Naive B cell (primary cell): Measurements from ENCODE around the gene TBKBP1. TPM values are rescaled to one million over a fixed set of nuclear protein-coding genes. Genes with fewer than 3 reads are reported as not detected.

Source experiments
- ATAC-seq, 2 donors: fragments of 150-1000 bp; cut with Tn5 transposase; 2 replicates each; pipeline ENCODE4 v1.10.0; 2021; ENCODE audit warnings: low read depth in 2 of 2, mild to moderate bottlenecking in 2 of 2, moderate library complexity in 2 of 2
- DNase-seq: peaks from one replicate; pipeline ENCODE4 v3.0.0; 2022
- H3K27ac Mint-ChIP-seq, 6 donors: one replicate each; pipeline ENCODE4 v1.8.0; 2020 to 2022; ENCODE audit warnings: mild to moderate bottlenecking in 6 of 6, mixed read lengths in 6 of 6, moderate library complexity in 5 of 6, inconsistent platforms in 2 of 6
- H3K27me3 Mint-ChIP-seq, 3 donors: one replicate each; pipeline ENCODE4 v1.8.0; 2021 to 2022; ENCODE audit warnings: mixed read lengths in 3 of 3, mild to moderate bottlenecking in 1 of 3
- H3K36me3 Mint-ChIP-seq, 2 donors: one replicate each; pipeline ENCODE4 v1.8.0; 2020 to 2022; ENCODE audit warnings: mixed read lengths in 2 of 2, inconsistent platforms in 1 of 2, mild to moderate bottlenecking in 1 of 2
- H3K4me1 Mint-ChIP-seq, 3 donors: one replicate each; pipeline ENCODE4 v1.8.0; 2020 to 2022; ENCODE audit warnings: mixed read lengths in 3 of 3, inconsistent platforms in 1 of 3, mild to moderate bottlenecking in 1 of 3, moderate library complexity in 1 of 3
- H3K4me3 Mint-ChIP-seq, 8 donors: one replicate each; pipeline ENCODE4 v1.8.0; 2020 to 2022; ENCODE audit warnings: mild to moderate bottlenecking in 8 of 8, mixed read lengths in 8 of 8, moderate library complexity in 8 of 8, inconsistent platforms in 2 of 8
- H3K9me3 Mint-ChIP-seq, 7 donors: one replicate each; pipeline ENCODE4 v1.8.0; 2020 to 2022; ENCODE audit warnings: mixed read lengths in 7 of 7, mild to moderate bottlenecking in 5 of 7, inconsistent platforms in 2 of 7, moderate library complexity in 1 of 7
- polyA plus RNA-seq, 6 donors: library from polyadenylated mRNA; unstranded; fragments of 300-500 nt; fragmentation: Illumina TruSeq; gene quantifications; one replicate each; pipeline ENCODE4 v1.2.3, GENCODE V29; 2021; ENCODE audit warnings: low read depth in 6 of 6

TBKBP1 gene
- polyA plus RNA-seq, 6 donors from 2014 or later: 0.09 to 0.97 (median 0.24) TPM; not detected in 2

DNA sequence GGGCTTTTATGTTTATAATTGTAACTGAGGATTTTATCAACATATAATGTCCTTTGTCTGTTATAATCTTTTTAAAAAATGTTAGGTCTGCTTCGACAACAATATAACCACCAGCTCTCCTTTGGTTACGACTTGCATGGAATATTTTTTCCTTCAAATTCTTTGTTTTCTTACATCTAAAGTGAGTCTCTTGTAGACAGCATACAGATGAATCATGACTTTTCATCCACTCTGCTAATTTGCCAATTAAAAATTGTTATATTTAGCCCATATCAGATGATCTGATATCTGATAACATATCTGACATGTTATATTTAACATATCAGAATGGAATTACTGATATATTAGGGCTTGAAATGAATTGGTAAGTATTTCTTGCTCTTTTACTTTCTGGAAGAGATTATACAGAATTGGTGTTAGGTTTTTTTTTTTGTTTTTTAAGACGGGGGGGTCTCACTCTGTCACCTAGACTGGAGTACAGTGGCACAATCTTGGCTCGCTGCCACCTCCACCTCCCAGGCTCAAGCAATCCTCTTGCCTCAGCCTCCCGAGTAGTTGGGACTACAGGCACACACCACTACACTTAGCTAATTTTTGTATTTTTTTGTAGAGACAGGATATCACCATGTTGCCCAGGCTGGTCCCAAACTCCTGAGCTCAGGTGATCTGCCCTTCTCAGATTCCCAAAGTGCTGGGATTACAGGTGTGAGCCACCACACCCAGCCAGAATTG is 66.6 kb downstream of the TBKBP1 start:
- Mint-ChIP-seq H3K27ac (no peak overlapping the region), H3K36me3 (peaks cover 5 to 11% of the 10 kb centered on the region in 2 donors), H3K9me3 (peaks cover 3 to 48% (median 35%) of the 10 kb centered on the region in 7 donors), H3K4me3 (no peak overlapping the region), H3K4me1 (peaks cover 0 to 5% (median 0%) of the 10 kb centered on the region in 3 donors), H3K27me3 (peaks cover 16 to 40% (median 25%) of the 10 kb centered on the region in 3 donors)
- ATAC-seq: no peak
- DNase-seq: no peak

Other genes with a start within 250 kb of the TBKBP1 start
- gene NPEPPS, start 163.1 kb upstream of the TBKBP1 start, polyA plus RNA-seq: 10 to 100 TPM; 45.8 to 70.4 (median 50.6) TPM
- gene KPNB1, start 44.2 kb upstream of the TBKBP1 start, polyA plus RNA-seq: 10 to 100 TPM in 5 of 6 donors, 1 to 10 TPM in 1; 6.4 to 33.5 (median 30.6) TPM
- gene TBX21, start 39.1 kb downstream of the TBKBP1 start, polyA plus RNA-seq: 1 to 10 TPM in 4 of 6 donors, under 1 TPM in 2; 0.11 to 2.9 (median 2.0) TPM
- 1 to 10 TPM; 1.2 to 9.2 (median 4.5) TPM for gene OSBPL7, start 127.6 kb downstream of the TBKBP1 start, polyA plus RNA-seq
- 10 to 100 TPM; 33.1 to 49.0 (median 39.1) TPM for gene MRPL10, start 137.4 kb downstream of the TBKBP1 start, polyA plus RNA-seq
- 1 to 10 TPM in 3 of 6 donors, under 1 TPM in 2, not detected in 1; 0.39 to 2.3 (median 1.0) TPM for gene LRRC46, start 137.5 kb downstream of the TBKBP1 start, polyA plus RNA-seq
- 10 to 100 TPM; 20.0 to 35.5 (median 23.5) TPM for gene SCRN2, start 147.1 kb downstream of the TBKBP1 start, polyA plus RNA-seq
- under 1 TPM in 1 of 6 donors, not detected in 5; 0.12 TPM for gene SP6, start 157.0 kb downstream of the TBKBP1 start, polyA plus RNA-seq
- 10 to 100 TPM in 2 of 6 donors, 1 to 10 TPM in 4; 2.2 to 17.1 (median 9.4) TPM for gene SP2, start 202.1 kb downstream of the TBKBP1 start, polyA plus RNA-seq
- gene PNPO, start 247.4 kb downstream of the TBKBP1 start, polyA plus RNA-seq: 10 to 100 TPM in 5 of 6 donors, 1 to 10 TPM in 1; 8.3 to 22.0 (median 15.8) TPM